Measurements from ENCODE around the gene DMD. TPM values are rescaled to one million over a fixed set of nuclear protein-coding genes. Genes with fewer than 3 reads are reported as not detected.

Gene DMD
- total and polyA plus RNA-seq, 4 experiments from 2014 or later, result 0.18 to 0.55 (median 0.19) TPM; not detected in 1

DNA sequence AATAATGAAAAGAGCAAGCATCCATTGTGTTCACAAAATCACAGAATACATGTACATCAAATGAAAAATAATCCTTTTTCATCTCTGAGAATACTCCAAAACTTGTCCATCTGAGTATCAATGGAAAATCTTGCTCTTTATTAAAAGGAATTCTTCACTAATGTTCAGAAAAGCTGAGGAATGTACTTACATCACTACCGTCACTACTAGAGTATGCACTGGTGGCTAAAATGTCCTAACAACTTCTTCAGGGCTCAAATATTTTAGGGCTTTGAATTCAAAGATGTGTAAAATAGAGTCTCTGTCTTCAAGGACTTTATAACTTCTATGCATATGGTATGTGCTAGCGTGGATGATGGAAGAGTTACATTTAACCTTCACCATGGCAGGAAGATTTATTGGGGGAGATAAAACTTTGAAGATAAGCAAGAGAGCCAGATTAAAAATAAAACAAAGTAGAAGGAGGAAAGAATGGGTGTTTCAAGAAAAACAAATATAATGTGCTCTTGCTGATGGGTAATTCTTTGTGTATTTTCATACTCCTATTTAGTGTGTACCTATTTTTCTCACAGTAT, 55.1 kb downstream of the DMD start:
- Mint-ChIP-seq H3K27ac (no peak overlapping the region), H3K27me3 (no peaks in the 10 kb centered on the region), H3K9me3 (peaks cover 0 to 9% (median 0%) of the 10 kb centered on the region in 8 donors), H3K36me3 (no peaks in the 10 kb centered on the region), H3K4me3 (no peak overlapping the region), H3K4me1 (no peaks in the 10 kb centered on the region)
- no peaks in the 10 kb centered on the region for H3K9me3 ChIP-seq (ENCODE audit: control insufficient read depth in 1 of 2, low read length in 2 of 2)
- no peak overlapping the region for H3K27ac ChIP-seq (ENCODE audit: low read depth, low read length)
- ChIA-PET POLR2A (ENCODE audit: partially characterized antibody) (no interaction called here), CTCF (ENCODE audit: partially characterized antibody) (no interaction called here)
- no peaks in the 10 kb centered on the region for H3K4me1 ChIP-seq (ENCODE audit: insufficient read depth, low read length)
- intact Hi-C loops (cut with micrococcal nuclease), result no loop called here
- DNase-seq, result no peak
- no peak overlapping the region for H3K4me3 ChIP-seq (ENCODE audit: low read length in 2 of 2)
- H3K36me3 ChIP-seq (ENCODE audit: insufficient read depth, low read length), result no peaks in the 10 kb centered on the region
- H3K27me3 ChIP-seq (ENCODE audit: insufficient read depth, low read length), result no peaks in the 10 kb centered on the region

- peaks cover 0 to 5% (median 0%) of the 10 kb centered on the region in 8 donors for H3K9me3 Mint-ChIP-seq
- no peak overlapping the region for H3K4me3 Mint-ChIP-seq
- H3K4me1 ChIP-seq (ENCODE audit: insufficient read depth, low read length), result no peaks in the 10 kb centered on the region
- intact Hi-C loops (cut with micrococcal nuclease), result no loop called here
- H3K27ac Mint-ChIP-seq, result no peak overlapping the region
- H3K27me3 ChIP-seq (ENCODE audit: insufficient read depth, low read length), result no peaks in the 10 kb centered on the region
- H3K9me3 ChIP-seq (ENCODE audit: control insufficient read depth in 1 of 2, low read length in 2 of 2), result no peaks in the 10 kb centered on the region
- no peak overlapping the region for H3K27ac ChIP-seq (ENCODE audit: low read depth, low read length)
- H3K4me3 ChIP-seq (ENCODE audit: low read length in 2 of 2), result no peak overlapping the region
- no peaks in the 10 kb centered on the region for H3K27me3 Mint-ChIP-seq
- no peaks in the 10 kb centered on the region for H3K36me3 Mint-ChIP-seq
- no peaks in the 10 kb centered on the region for H3K36me3 ChIP-seq (ENCODE audit: insufficient read depth, low read length)
- POLR2A ChIA-PET (ENCODE audit: partially characterized antibody), result no interaction called here
- CTCF ChIA-PET (ENCODE audit: partially characterized antibody), result no interaction called here
- no peaks in the 10 kb centered on the region for H3K4me1 Mint-ChIP-seq
- DNase-seq, result no peak
Measured at GRCh38 chrX:33149580-33149979, 61.8 kb downstream of the DMD start.

DNA sequence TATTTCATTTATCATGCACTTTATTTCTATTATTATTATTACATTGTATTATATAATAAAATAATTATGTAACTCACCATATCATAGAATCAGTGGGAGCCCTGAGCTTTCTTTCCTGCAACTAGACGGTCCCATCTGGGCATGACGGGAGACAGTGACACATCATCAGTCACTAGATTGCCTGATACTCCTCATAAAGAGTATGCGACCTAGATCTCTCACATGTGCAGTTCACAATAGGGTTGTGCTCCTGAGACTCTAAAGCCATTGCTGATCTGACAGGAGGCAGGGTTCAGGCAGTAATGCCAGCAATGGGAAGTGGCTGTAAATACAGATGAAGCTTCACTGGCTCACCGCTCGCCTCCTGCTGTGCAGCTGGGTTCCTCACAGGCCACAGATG, 62.3 kb downstream of the DMD start:
- POLR2A ChIA-PET (ENCODE audit: partially characterized antibody), result no interaction called here

DNA sequence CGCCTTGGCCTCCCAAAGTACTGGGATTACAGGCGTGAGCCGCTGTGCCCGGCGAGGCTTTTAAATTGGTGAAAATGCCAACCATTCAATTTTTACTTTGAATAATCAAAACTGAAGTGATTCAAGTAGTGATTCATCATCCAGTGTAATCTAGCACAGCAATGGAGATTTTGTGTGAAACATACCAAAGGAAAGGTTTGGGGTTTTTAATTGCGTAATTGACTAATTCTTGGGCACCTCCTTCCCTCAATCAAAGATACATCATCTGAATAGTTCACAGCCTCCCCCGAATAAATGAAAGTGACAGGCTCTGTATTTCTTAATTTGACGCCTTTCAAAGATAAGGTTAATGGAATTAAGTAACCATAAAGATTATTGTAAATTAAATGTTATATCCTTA, 69.0 kb downstream of the DMD start:
- H3K4me3 ChIP-seq (ENCODE audit: low read length in 2 of 2), result no peak overlapping the region
- no peak overlapping the region for H3K27ac ChIP-seq (ENCODE audit: low read depth, low read length)
- H3K9me3 ChIP-seq (ENCODE audit: control insufficient read depth in 1 of 2, low read length in 2 of 2), result no peaks in the 10 kb centered on the region
- intact Hi-C loops (cut with micrococcal nuclease), result no loop called here
- Mint-ChIP-seq H3K4me3 (no peak overlapping the region), H3K27me3 (no peaks in the 10 kb centered on the region), H3K4me1 (no peaks in the 10 kb centered on the region), H3K9me3 (peaks cover 0 to 5% (median under 1%) of the 10 kb centered on the region in 8 donors), H3K27ac (no peak overlapping the region), H3K36me3 (no peaks in the 10 kb centered on the region)
- no peaks in the 10 kb centered on the region for H3K27me3 ChIP-seq (ENCODE audit: insufficient read depth, low read length)
- no peaks in the 10 kb centered on the region for H3K36me3 ChIP-seq (ENCODE audit: insufficient read depth, low read length)
- no peak for DNase-seq
- POLR2A ChIA-PET (ENCODE audit: partially characterized antibody), result no interaction called here
- H3K4me1 ChIP-seq (ENCODE audit: insufficient read depth, low read length), result no peaks in the 10 kb centered on the region
- CTCF ChIA-PET (ENCODE audit: partially characterized antibody), result no interaction called here

More for the DNA sequence above, 62.3 kb downstream of the DMD start:
- CTCF ChIA-PET (ENCODE audit: partially characterized antibody), result no interaction called here
- Histone ChIP-seq H3K27me3 (ENCODE audit: insufficient read depth, low read length) (no peaks in the 10 kb centered on the region), H3K4me3 (ENCODE audit: low read length in 2 of 2) (no peak overlapping the region), H3K36me3 (ENCODE audit: insufficient read depth, low read length) (no peaks in the 10 kb centered on the region), H3K27ac (ENCODE audit: low read depth, low read length) (no peak overlapping the region), H3K4me1 (ENCODE audit: insufficient read depth, low read length) (no peaks in the 10 kb centered on the region), H3K9me3 (ENCODE audit: control insufficient read depth in 1 of 2, low read length in 2 of 2) (no peaks in the 10 kb centered on the region)
- Mint-ChIP-seq H3K36me3 (no peaks in the 10 kb centered on the region), H3K27me3 (no peaks in the 10 kb centered on the region), H3K4me1 (no peaks in the 10 kb centered on the region), H3K9me3 (peaks cover 0 to 5% (median 0%) of the 10 kb centered on the region in 8 donors), H3K27ac (no peak overlapping the region), H3K4me3 (no peak overlapping the region)
- intact Hi-C loops (cut with micrococcal nuclease), result no loop called here
- no peak for DNase-seq

DNA sequence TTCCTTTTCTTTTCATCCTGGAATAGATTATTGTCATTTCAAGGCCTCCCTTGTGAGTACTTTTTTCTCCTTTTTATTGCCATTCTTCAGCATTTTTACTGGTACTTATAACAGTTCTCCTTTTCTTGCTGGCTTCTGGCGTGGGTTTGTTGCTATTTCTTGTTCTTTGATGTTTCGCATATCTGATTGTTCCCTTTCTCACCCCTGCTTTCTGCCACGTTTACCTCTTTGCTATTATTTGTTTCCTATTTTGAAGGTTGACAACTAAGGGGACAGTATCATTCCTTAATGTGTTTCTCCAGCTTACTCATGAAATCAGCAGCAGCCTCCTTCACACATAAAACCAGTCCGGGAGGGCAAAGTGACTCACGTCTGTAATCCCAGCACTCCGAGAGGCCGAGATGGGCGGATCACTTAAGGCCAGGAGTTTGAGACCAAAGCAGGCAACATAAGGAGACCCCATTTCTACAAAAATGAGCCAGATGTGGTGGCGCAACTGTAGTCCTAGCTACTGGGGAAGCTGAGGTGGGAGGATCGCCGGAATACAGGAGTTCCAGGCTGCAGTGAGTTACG, 72.6 kb downstream of the DMD start:
- Mint-ChIP-seq H3K27ac (no peak overlapping the region), H3K4me3 (no peak overlapping the region), H3K36me3 (no peaks in the 10 kb centered on the region), H3K27me3 (no peaks in the 10 kb centered on the region), H3K4me1 (no peaks in the 10 kb centered on the region), H3K9me3 (peaks cover 0 to 6% (median 1%) of the 10 kb centered on the region in 8 donors)
- DNase-seq, result no peak
- H3K27me3 ChIP-seq (ENCODE audit: insufficient read depth, low read length), result no peaks in the 10 kb centered on the region
- H3K4me1 ChIP-seq (ENCODE audit: insufficient read depth, low read length), result no peaks in the 10 kb centered on the region
- H3K36me3 ChIP-seq (ENCODE audit: insufficient read depth, low read length), result no peaks in the 10 kb centered on the region
- intact Hi-C loops (cut with micrococcal nuclease), result no loop called here
- no peak overlapping the region for H3K27ac ChIP-seq (ENCODE audit: low read depth, low read length)
- H3K4me3 ChIP-seq (ENCODE audit: low read length in 2 of 2), result no peak overlapping the region
- ChIA-PET CTCF (ENCODE audit: partially characterized antibody) (no interaction called here), POLR2A (ENCODE audit: partially characterized antibody) (no interaction called here)
- H3K9me3 ChIP-seq (ENCODE audit: control insufficient read depth in 1 of 2, low read length in 2 of 2), result no peaks in the 10 kb centered on the region

- no peaks in the 10 kb centered on the region for H3K4me1 ChIP-seq (ENCODE audit: insufficient read depth, low read length)
- intact Hi-C loops (cut with micrococcal nuclease), result no loop called here
- DNase-seq, result no peak
- Mint-ChIP-seq H3K4me1 (no peaks in the 10 kb centered on the region), H3K27me3 (no peaks in the 10 kb centered on the region), H3K9me3 (peaks cover 0 to 6% (median 0%) of the 10 kb centered on the region in 8 donors), H3K4me3 (no peak overlapping the region), H3K36me3 (no peaks in the 10 kb centered on the region), H3K27ac (no peak overlapping the region)
- ChIA-PET POLR2A (ENCODE audit: partially characterized antibody) (no interaction called here), CTCF (ENCODE audit: partially characterized antibody) (no interaction called here)
- H3K27ac ChIP-seq (ENCODE audit: low read depth, low read length), result no peak overlapping the region
- no peaks in the 10 kb centered on the region for H3K9me3 ChIP-seq (ENCODE audit: control insufficient read depth in 1 of 2, low read length in 2 of 2)
- H3K36me3 ChIP-seq (ENCODE audit: insufficient read depth, low read length), result no peaks in the 10 kb centered on the region
- no peak overlapping the region for H3K4me3 ChIP-seq (ENCODE audit: low read length in 2 of 2)
- no peaks in the 10 kb centered on the region for H3K27me3 ChIP-seq (ENCODE audit: insufficient read depth, low read length)
Measured at GRCh38 chrX:33134164-33134563, 77.2 kb downstream of the DMD start.

DNA sequence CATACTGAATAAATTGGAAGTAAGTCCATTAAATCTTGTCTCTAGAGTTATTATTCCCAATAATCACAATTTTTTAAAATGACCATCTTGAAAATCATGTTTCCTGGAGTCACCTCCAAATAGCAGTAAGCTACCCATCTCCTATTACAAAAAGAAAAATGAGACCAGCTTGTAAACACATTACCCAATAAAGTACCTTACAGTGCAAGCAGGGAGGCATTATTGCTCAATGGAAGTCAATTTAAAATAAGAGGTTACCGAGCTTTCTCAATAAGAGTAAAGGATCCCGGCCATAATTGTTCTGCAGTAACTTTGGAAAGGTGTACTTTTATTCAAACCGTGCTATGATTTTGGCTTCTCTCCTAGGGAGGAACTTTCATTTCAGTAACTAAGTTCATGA, 78.0 kb downstream of the DMD start:
- Mint-ChIP-seq H3K9me3 (peaks cover 0 to 6% (median 0%) of the 10 kb centered on the region in 8 donors), H3K27me3 (no peaks in the 10 kb centered on the region), H3K4me1 (no peaks in the 10 kb centered on the region), H3K36me3 (no peaks in the 10 kb centered on the region), H3K4me3 (no peak overlapping the region), H3K27ac (no peak overlapping the region)
- Histone ChIP-seq H3K36me3 (ENCODE audit: insufficient read depth, low read length) (no peaks in the 10 kb centered on the region), H3K4me1 (ENCODE audit: insufficient read depth, low read length) (no peaks in the 10 kb centered on the region), H3K27me3 (ENCODE audit: insufficient read depth, low read length) (no peaks in the 10 kb centered on the region), H3K4me3 (ENCODE audit: low read length in 2 of 2) (no peak overlapping the region), H3K27ac (ENCODE audit: low read depth, low read length) (no peak overlapping the region), H3K9me3 (ENCODE audit: control insufficient read depth in 1 of 2, low read length in 2 of 2) (no peaks in the 10 kb centered on the region)
- no peak for DNase-seq
- CTCF ChIA-PET (ENCODE audit: partially characterized antibody), result no interaction called here
- intact Hi-C loops (cut with micrococcal nuclease), result no loop called here
- POLR2A ChIA-PET (ENCODE audit: partially characterized antibody), result no interaction called here

- CTCF ChIA-PET (ENCODE audit: partially characterized antibody), result no interaction called here
- H3K36me3 ChIP-seq (ENCODE audit: insufficient read depth, low read length), result no peaks in the 10 kb centered on the region
- no peaks in the 10 kb centered on the region for H3K27me3 ChIP-seq (ENCODE audit: insufficient read depth, low read length)
- DNase-seq, result no peak
- no peak overlapping the region for H3K27ac ChIP-seq (ENCODE audit: low read depth, low read length)
- Mint-ChIP-seq H3K27me3 (no peaks in the 10 kb centered on the region), H3K27ac (no peak overlapping the region), H3K4me1 (no peaks in the 10 kb centered on the region), H3K36me3 (no peaks in the 10 kb centered on the region), H3K9me3 (peaks cover 0 to 6% (median 0%) of the 10 kb centered on the region in 8 donors), H3K4me3 (no peak overlapping the region)
- H3K4me3 ChIP-seq (ENCODE audit: low read length in 2 of 2), result no peak overlapping the region
- no peaks in the 10 kb centered on the region for H3K4me1 ChIP-seq (ENCODE audit: insufficient read depth, low read length)
- POLR2A ChIA-PET (ENCODE audit: partially characterized antibody), result no interaction called here
- H3K9me3 ChIP-seq (ENCODE audit: control insufficient read depth in 1 of 2, low read length in 2 of 2), result no peaks in the 10 kb centered on the region
- intact Hi-C loops (cut with micrococcal nuclease), result no loop called here
Measured at GRCh38 chrX:33132569-33132968, 78.8 kb downstream of the DMD start.
